Testis (tissue), 2 donors: ENCODE data around the gene RNF183.

Experiments used
- CTCF ChIP-seq, 3 experiments: fragments of 450-650 bp in 2 of 3; fragments of 200-600 bp in 1 of 3; sonication (generic) in 1 of 3; IDR thresholded peaks; one replicate each; pipeline ENCODE4 v1.5.1; 2016 to 2019; ENCODE audit warnings: antibody characterized with exemption in 3 of 3, mild to moderate bottlenecking in 2 of 3, moderate library complexity in 1 of 3
- POLR2A ChIP-seq: fragments of 450-650 bp; IDR thresholded peaks from one replicate; pipeline ENCODE4 v1.6.1; 2017; ENCODE audit warnings: antibody characterized with exemption, mild to moderate bottlenecking, moderate library complexity

- TF ChIP-seq CTCF (IDR thresholded peaks at IDR 0.05) (no peak), POLR2A (no peak)
Observed at GRCh38 chr9:113250807-113251206, 52.4 kb downstream of the RNF183 start.
